Activated CD8-positive, alpha-beta memory T cell treated with anti-CD3 and anti-CD28 coated beads, Interleukin-2, amount 10 ng/mL, durations not matched to agents 7 days and 5 days (primary cell): ENCODE results near the gene TRAF3. TPM values are rescaled to one million over a fixed set of nuclear protein-coding genes. Genes with fewer than 3 reads are reported as not detected.
"Not testable (repeated sequence)": the region's sequence is repeated elsewhere in the genome, so short reads cannot be mapped to it uniquely, and the experiment has no call there.

ENCODE experiments used
- ATAC-seq: fragments of 150-1000 bp; cut with Tn5 transposase; one replicate; pipeline ENCODE4 v1.10.0; 2021; ENCODE audit warnings: moderate library complexity
- CTCF ChIA-PET: fragments of 350-600 bp; sonication (Branson Sonifier 250); formaldehyde crosslinking; loops from one replicate; lab custom pipeline; 2021; ENCODE audit warnings: antibody characterized with exemption; lab: Charles Lee
- DNase-seq: peaks from one replicate; pipeline ENCODE4 v3.0.0-alpha.2; 2020
- H3K27ac Mint-ChIP-seq: one replicate; pipeline ENCODE4 v1.8.0; 2021; ENCODE audit warnings: mild to moderate bottlenecking, mixed read lengths
- H3K27me3 Mint-ChIP-seq: one replicate; pipeline ENCODE4 v1.8.0; 2021; ENCODE audit warnings: mixed read lengths
- H3K36me3 Mint-ChIP-seq: one replicate; pipeline ENCODE4 v1.8.0; 2021; ENCODE audit warnings: mild to moderate bottlenecking, mixed read lengths
- H3K4me1 Mint-ChIP-seq: one replicate; pipeline ENCODE4 v1.8.0; 2021; ENCODE audit warnings: mixed read lengths
- H3K4me3 Mint-ChIP-seq: one replicate; pipeline ENCODE4 v1.8.0; 2021; ENCODE audit warnings: mild to moderate bottlenecking, moderate library complexity, mixed read lengths
- H3K9me3 Mint-ChIP-seq: one replicate; pipeline ENCODE4 v1.8.0; 2022; ENCODE audit warnings: low read depth, mixed read lengths
- total RNA-seq, 2 experiments: library from RNA; stranded (reverse); gene quantifications; one replicate each; pipeline ENCODE4 v1.2.3, GENCODE V29; 2021

The TRAF3 gene
- total RNA-seq, 2 experiments from 2014 or later = 49.5 to 78.1 TPM

DNA sequence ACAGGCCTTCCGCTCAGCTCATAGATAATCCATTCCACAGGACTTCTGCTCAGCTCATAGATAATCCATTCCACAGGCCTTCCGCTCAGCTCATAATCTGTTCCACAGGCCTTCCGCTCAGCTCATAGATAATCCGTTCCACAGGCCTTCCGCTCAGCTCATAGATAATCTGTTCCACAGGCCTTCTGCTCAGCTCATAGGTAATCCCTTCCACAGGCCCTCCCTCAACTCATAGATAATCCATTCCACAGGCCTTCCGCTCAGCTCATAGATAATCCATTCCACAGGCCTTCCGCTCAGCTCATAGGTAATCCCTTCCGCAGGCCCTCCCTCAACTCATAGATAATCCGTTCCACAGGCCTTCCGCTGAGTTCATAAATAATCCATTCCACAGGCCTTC lies 100.3 kb downstream of the TRAF3 start:
- not testable (repeated sequence) for DNase-seq, H3K27ac Mint-ChIP-seq, ATAC-seq, H3K27me3 Mint-ChIP-seq, H3K9me3 Mint-ChIP-seq, H3K4me3 Mint-ChIP-seq
- Mint-ChIP-seq H3K4me1 (peaks cover 13% of the 10 kb centered on the region), H3K36me3 (peaks cover 23% of the 10 kb centered on the region)
- CTCF ChIA-PET = interaction anchor here (0.7 kb wide), 1 partner anchor 14 kb away, joined by 3 read pairs; no protein-coding TSS in a partner anchor

GRCh38 chr14:102878174-102878969 lies 101.1 kb downstream of the TRAF3 start:
- H3K36me3 Mint-ChIP-seq = peaks cover 29% of the 10 kb centered on the region
- CTCF ChIA-PET = interaction anchor here (0.7 kb wide), 1 partner anchor 13 kb away, joined by 3 read pairs; no protein-coding TSS in a partner anchor
- DNase-seq = no peak
- peak; percentile 45 for ATAC-seq
- no peak overlapping the region for H3K4me3 Mint-ChIP-seq
- H3K27me3 Mint-ChIP-seq = no peaks in the 10 kb centered on the region
- H3K4me1 Mint-ChIP-seq = peaks cover 19% of the 10 kb centered on the region
- H3K9me3 Mint-ChIP-seq = no peaks in the 10 kb centered on the region
- no peak overlapping the region for H3K27ac Mint-ChIP-seq

DNA sequence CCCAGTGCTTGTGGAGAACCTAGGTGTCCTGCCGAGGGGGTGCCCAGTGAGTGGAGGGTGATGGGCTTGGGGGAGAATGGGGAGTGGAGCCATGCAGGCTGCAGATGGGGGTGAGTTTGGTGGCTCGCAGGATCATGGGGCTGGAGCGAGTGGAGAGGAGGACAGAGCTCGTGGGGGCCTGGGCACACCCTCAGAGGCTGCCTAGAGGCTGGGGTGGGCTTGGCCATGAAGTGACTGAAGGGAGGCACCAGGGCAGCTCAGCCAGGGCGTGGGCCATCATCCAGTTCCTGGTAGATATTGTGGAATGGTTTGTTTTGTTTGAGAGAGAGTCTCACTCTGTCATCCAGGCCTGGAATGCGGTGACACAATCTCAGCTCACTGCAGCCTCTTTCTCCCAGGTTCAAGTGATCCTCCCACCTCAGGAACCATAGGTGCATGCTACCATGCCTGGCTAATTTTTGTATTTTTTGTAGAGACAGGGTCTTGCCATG lies 101.8 kb downstream of the TRAF3 start:
- Mint-ChIP-seq H3K4me3 (no peak overlapping the region), H3K9me3 (no peaks in the 10 kb centered on the region), H3K27me3 (no peaks in the 10 kb centered on the region), H3K4me1 (peaks cover 20% of the 10 kb centered on the region), H3K36me3 (peaks cover 31% of the 10 kb centered on the region), H3K27ac (peak overlapping the region; percentile 37)
- ATAC-seq (no peak), DNase-seq (no peak)
- CTCF ChIA-PET = interaction anchor here (0.6 kb wide), 1 partner anchor 105 kb away, joined by 3 read pairs; no protein-coding TSS in a partner anchor

GRCh38 chr14:102882226-102882906 lies 105.1 kb downstream of the TRAF3 start:
- Mint-ChIP-seq H3K9me3 (no peaks in the 10 kb centered on the region), H3K27ac (peak overlapping the region; percentile 8), H3K4me1 (peaks cover 20% of the 10 kb centered on the region), H3K36me3 (peaks cover 33% of the 10 kb centered on the region), H3K27me3 (no peaks in the 10 kb centered on the region), H3K4me3 (no peak overlapping the region)
- DNase-seq (no peak), ATAC-seq (no peak)
- CTCF ChIA-PET = no interaction called here

DNA sequence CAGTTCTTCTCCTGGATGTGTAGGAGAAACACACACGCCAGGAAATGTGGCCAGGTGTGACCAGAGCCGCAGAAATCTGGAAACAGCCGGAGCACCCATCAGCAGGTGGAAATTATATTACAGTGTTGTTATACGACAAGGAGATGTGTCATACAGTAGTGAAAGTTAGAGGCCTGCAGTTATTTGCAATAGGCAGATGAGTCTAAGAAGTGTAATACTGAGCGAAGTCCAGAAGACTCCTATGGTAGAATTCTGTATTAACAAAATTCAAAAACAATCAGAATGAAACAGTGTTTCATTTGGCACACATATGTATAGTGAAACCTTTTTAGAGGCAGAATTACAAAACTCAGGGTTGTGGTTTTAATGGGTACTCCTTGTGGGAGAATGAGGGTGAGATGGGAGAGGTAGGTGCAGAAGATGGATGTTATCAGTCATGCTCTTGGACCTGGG lies 105.9 kb downstream of the TRAF3 start:
- DNase-seq = no peak
- H3K27ac Mint-ChIP-seq = peak overlapping the region; percentile 38
- no peak overlapping the region for H3K4me3 Mint-ChIP-seq
- ATAC-seq = peak; percentile 56
- peaks cover 20% of the 10 kb centered on the region for H3K4me1 Mint-ChIP-seq
- H3K27me3 Mint-ChIP-seq = no peaks in the 10 kb centered on the region
- CTCF ChIA-PET = no interaction called here
- H3K36me3 Mint-ChIP-seq = peaks cover 36% of the 10 kb centered on the region
- no peaks in the 10 kb centered on the region for H3K9me3 Mint-ChIP-seq

- H3K4me3 Mint-ChIP-seq = no peak overlapping the region
- H3K36me3 Mint-ChIP-seq = peaks cover 36% of the 10 kb centered on the region
- DNase-seq (no peak), ATAC-seq (no peak)
- no peak overlapping the region for H3K27ac Mint-ChIP-seq
- no peaks in the 10 kb centered on the region for H3K27me3 Mint-ChIP-seq
- peaks cover 20% of the 10 kb centered on the region for H3K4me1 Mint-ChIP-seq
- H3K9me3 Mint-ChIP-seq = no peaks in the 10 kb centered on the region
- CTCF ChIA-PET = no interaction called here
Observed at GRCh38 chr14:102883554-102883953, 106.3 kb downstream of the TRAF3 start.

DNA sequence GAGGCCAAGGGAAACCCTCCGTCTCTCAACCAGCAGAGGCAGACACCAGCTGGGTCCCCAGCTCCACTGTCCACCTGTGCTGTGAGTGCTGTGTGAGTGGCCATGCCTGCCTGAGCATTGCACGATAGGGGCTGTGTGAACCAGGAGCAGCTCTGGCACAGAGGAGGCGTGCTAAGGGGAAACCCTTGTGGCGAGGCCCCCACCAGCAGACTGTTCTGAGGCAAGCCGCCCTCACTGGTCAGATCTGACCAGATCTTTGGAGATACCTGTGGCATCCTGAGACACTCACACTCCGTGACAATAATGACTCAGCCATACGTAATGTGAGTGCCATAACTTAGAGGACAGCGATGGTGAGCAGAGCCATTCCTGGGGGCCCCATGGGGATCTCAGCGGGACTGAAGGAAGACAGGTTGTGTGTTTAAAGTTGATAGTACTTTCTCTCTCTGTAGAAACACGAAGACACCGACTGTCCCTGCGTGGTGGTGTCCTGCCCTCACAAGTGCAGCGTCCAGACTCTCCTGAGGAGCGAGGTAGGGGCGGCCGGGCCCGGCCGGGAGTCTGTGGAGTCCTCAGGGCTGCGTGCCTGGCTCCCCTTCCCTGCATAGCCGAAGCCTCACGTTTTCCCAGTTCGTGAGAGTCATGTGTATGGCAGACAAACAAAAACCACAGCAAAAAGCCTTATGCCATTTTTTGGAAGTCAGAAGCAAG lies 108.6 kb downstream of the TRAF3 start:
- Mint-ChIP-seq H3K36me3 (peaks cover 33% of the 10 kb centered on the region), H3K9me3 (no peaks in the 10 kb centered on the region), H3K4me1 (peaks cover 17% of the 10 kb centered on the region), H3K4me3 (no peak overlapping the region), H3K27ac (no peak overlapping the region), H3K27me3 (no peaks in the 10 kb centered on the region)
- DNase-seq = no peak
- ATAC-seq = no peak
- CTCF ChIA-PET = no interaction called here

DNA sequence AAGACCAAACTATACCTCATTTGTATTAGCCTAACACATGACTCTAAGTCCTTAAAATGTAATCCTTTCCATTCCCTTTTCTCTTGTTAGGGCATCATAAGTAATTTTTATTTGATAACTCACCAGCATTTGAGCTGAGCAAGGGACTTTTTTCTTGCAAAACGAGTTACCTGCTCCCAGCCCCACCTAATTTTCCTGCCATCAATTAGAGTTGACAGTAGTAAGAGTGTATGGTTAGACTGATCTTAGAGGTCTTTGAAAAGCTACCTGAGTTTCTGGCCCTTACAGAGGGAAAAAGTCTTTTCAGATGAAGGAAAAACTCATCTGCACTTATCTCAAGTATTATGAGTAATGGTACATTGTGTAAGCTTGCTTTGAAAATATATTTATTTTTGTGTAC lies 111.5 kb downstream of the TRAF3 start:
- DNase-seq (no peak), ATAC-seq (no peak)
- H3K27me3 Mint-ChIP-seq = no peaks in the 10 kb centered on the region
- no peaks in the 10 kb centered on the region for H3K9me3 Mint-ChIP-seq
- H3K4me3 Mint-ChIP-seq = no peak overlapping the region
- H3K36me3 Mint-ChIP-seq = peaks cover 27% of the 10 kb centered on the region
- no peak overlapping the region for H3K27ac Mint-ChIP-seq
- H3K4me1 Mint-ChIP-seq = no peaks in the 10 kb centered on the region
- CTCF ChIA-PET = no interaction called here

GRCh38 chr14:102889615-102890014 lies 112.4 kb downstream of the TRAF3 start:
- H3K4me3 Mint-ChIP-seq = no peak overlapping the region
- no peak for ATAC-seq
- no peaks in the 10 kb centered on the region for H3K9me3 Mint-ChIP-seq
- H3K27me3 Mint-ChIP-seq = no peaks in the 10 kb centered on the region
- no peaks in the 10 kb centered on the region for H3K4me1 Mint-ChIP-seq
- no peak for DNase-seq
- CTCF ChIA-PET = no interaction called here
- peaks cover 23% of the 10 kb centered on the region for H3K36me3 Mint-ChIP-seq
- H3K27ac Mint-ChIP-seq = no peak overlapping the region

DNA sequence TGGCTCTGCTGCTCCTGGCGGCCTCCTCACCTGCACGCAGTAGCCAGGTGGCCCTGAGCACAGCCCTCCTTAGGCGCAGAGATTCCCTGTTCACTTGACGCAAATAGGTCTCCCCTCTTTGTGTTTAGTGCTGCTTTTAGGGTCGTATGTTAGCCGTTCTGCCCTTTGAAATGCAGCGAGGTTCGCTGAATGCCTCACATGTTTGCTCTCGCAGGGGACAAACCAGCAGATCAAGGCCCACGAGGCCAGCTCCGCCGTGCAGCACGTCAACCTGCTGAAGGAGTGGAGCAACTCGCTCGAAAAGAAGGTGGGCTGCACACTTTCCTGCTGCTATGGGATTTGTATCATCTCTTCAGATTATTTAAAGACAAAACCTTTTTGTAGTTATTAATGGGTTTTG lies 113.9 kb downstream of the TRAF3 start:
- no peaks in the 10 kb centered on the region for H3K27me3 Mint-ChIP-seq
- H3K36me3 Mint-ChIP-seq = peaks cover 31% of the 10 kb centered on the region
- H3K9me3 Mint-ChIP-seq = no peaks in the 10 kb centered on the region
- ATAC-seq (no peak), DNase-seq (no peak)
- no peak overlapping the region for H3K27ac Mint-ChIP-seq
- H3K4me1 Mint-ChIP-seq = no peaks in the 10 kb centered on the region
- CTCF ChIA-PET = interaction anchor here (0.8 to 1.0 kb wide), 2 partner anchors 13 to 197 kb away, joined by 3 read pairs; no protein-coding TSS in a partner anchor
- H3K4me3 Mint-ChIP-seq = no peak overlapping the region

- no peak for DNase-seq
- no peak for ATAC-seq
- Mint-ChIP-seq H3K36me3 (peaks cover 27% of the 10 kb centered on the region), H3K27ac (no peak overlapping the region), H3K9me3 (no peaks in the 10 kb centered on the region), H3K4me3 (no peak overlapping the region), H3K27me3 (no peaks in the 10 kb centered on the region), H3K4me1 (no peaks in the 10 kb centered on the region)
- CTCF ChIA-PET = interaction anchor here (0.8 to 1.0 kb wide), 2 partner anchors 14 to 197 kb away, joined by 3 read pairs; no protein-coding TSS in a partner anchor
Observed at GRCh38 chr14:102891556-102891955, 114.3 kb downstream of the TRAF3 start.

DNA sequence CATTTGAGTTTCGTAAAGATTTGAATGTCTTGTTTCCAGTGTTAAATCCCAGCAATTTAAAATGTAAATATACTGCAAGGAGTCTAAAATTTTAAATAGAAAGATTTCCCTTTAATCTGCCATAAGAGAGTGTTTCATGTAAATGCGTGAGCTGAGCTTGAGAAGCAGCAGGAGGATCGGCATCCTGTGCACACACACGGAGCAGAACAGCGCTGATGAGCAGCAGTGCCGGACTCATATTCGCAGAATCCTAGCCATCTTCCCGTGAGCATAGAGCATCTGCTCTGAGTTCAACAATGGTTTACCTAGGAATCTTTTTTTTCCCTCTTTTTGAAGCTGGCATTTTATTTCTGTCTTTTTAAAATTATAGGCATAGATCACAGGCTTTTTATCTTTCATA lies 115.4 kb downstream of the TRAF3 start:
- no peak overlapping the region for H3K27ac Mint-ChIP-seq

DNA sequence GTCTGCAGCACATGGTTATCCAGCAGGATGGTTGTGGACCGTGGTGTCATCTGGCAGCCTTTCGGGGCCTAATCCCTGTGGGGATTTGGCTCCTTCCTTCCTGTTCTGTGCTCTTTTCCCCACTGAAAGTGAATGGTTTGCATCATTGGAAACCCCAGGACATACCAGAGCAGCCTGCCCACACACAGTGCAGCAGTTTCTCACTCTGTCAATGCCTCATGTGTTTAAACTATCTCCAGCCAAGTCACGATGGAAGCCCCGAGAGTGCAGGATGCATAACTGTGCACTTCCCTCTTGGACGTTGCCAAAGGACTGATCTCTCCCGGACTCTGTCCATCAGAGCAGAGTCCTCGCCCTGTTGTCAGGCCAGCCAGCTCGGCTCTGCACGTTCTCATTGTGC lies 116.2 kb downstream of the TRAF3 start:
- peaks cover 3% of the 10 kb centered on the region for H3K4me1 Mint-ChIP-seq
- H3K4me3 Mint-ChIP-seq = no peak overlapping the region
- no peaks in the 10 kb centered on the region for H3K27me3 Mint-ChIP-seq
- H3K9me3 Mint-ChIP-seq = no peaks in the 10 kb centered on the region
- DNase-seq (no peak), ATAC-seq (no peak)
- CTCF ChIA-PET = interaction anchor here (0.6 to 1.1 kb wide), 2 partner anchors 119 to 806 kb away, joined by 3 to 4 read pairs; no protein-coding TSS in a partner anchor
- H3K27ac Mint-ChIP-seq = no peak overlapping the region
- H3K36me3 Mint-ChIP-seq = peaks cover 26% of the 10 kb centered on the region

More for the DNA sequence above, 115.4 kb downstream of the TRAF3 start:
- no peak for DNase-seq
- Mint-ChIP-seq H3K4me1 (no peaks in the 10 kb centered on the region), H3K9me3 (no peaks in the 10 kb centered on the region), H3K4me3 (no peak overlapping the region), H3K36me3 (peaks cover 27% of the 10 kb centered on the region), H3K27me3 (no peaks in the 10 kb centered on the region)
- no peak for ATAC-seq
- CTCF ChIA-PET = interaction anchor here (1.1 kb wide), 1 partner anchor 118 kb away, joined by 3 read pairs; no protein-coding TSS in a partner anchor
